GM19463 (cell line): ENCODE measurements around the gene GPR153.
"Not testable (repeated sequence)": the region's sequence is repeated elsewhere in the genome, so short reads cannot be mapped to it uniquely, and the experiment has no call there.

Source experiments
- ATAC-seq: cut with Tn5 transposase; IDR thresholded peaks from one replicate; pipeline ENCODE4 v1.9.1; 2021; ENCODE audit warnings: mild to moderate bottlenecking, moderate library complexity; ENCODE audit not compliant: unreplicated experiment

The GPR153 gene

DNA sequence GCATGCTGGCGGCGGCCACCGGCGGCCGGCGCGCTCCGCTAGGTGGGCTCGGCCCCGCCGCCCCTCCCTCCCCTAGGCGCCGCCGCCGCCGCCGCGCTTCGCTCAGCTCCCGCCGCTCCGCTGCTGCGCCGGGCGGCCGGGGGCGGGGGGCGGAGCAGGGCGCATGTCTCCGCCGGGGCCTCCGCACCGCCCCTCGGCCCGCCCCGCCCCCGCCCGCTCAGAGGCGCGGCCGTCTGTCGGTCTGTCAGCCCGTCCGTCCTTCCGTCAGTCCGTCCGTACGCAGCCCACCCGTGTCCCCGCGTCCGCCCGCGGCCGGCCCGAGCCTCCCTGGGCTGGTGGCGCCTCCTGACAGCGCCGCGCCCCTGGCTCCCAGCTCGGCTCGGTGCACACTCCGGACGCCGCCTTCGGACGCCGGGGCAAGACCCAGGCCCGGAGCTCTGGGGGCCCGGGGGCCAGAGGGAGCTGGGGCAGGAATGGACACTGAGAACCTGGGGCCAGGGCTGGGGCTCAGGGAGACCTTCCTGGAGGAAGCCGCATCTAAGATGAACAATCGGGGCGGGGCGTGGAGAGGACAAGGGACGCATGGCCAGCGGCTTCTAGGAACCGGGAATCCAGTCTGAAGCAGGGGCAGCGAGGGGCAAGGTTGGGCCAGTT is at the start of gene GPR153:
Gene GPR153, minus strand, starts transcription at position 138 of the 654 bp plus-strand sequence. CDS start 6,193 bp downstream, outside the sequence.
- no peak for ATAC-seq

DNA sequence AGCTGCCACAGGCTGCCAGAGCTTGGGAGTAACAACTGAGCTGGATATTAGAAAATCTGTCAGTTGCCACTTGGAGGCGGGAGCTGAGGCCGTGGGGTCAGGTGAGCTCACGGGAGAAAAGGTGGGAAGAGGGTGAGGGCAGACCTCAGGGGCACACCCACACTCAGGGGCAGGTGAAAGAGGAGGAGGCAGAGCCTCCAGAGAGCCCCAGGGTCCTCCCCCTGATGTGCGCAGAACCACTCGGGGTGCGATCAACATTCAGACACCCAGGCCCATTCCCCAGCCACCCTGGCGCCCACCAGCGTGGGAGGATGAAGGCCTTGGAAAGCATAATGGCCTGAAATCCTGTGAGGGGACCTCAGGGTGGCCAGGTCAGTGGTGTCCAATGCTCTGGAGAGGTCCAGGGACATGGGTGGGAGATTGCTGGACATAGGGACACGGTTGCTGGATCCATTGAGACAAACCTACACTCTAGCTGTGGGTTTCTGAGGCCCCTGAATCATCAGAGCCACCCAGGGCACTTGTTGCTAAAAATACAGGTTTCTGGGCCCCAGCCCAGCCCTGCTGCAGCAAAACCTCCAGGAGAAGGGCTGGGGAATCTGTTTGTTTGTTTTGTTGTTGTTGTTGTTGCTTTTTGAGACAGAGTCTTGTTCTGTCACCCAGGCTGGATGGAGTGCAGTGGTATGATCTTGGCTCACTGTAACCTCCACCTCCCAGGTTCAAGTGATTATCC is 49.4 kb upstream of the GPR153 start:
- ATAC-seq, result no peak

DNA sequence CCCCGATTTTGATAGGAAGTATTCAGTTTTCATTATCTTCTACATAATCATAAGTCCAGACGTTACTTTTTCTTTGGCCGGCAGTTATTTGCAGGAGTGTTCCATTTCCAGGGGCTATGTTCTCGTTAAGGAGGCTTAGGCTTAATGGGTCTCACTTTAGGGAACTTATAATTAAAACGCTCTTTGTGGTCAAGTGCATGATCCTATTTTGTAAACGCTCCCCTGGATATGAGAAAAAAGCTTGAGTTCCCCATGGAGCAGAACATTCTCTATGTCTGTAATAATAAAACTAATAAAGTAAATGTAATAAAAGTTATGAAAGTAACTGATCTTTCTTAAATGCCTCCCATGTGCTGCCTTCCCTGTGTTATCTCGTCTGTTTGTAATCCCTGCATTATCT is 48.7 kb upstream of the GPR153 start:
- ATAC-seq, result no peak

DNA sequence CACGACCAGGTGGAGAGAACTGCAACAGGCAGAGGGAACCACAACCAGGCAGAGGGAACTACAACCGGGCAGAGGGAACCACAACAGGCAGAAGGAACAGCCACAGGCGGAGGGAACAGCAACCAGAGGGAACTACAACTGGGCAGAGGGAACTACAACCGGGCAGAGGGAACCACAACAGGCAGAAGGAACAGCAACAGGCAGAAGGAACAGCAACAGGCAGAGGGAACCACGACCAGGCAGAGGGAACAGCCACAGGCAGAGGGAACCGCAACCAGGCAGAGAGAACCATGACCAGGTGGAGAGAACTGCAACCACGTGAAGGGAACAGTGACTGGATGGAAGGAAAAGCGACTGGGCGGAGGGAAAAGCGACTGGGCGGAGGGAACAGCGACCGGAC is 47.6 kb upstream of the GPR153 start:
- ATAC-seq, result no peak

DNA sequence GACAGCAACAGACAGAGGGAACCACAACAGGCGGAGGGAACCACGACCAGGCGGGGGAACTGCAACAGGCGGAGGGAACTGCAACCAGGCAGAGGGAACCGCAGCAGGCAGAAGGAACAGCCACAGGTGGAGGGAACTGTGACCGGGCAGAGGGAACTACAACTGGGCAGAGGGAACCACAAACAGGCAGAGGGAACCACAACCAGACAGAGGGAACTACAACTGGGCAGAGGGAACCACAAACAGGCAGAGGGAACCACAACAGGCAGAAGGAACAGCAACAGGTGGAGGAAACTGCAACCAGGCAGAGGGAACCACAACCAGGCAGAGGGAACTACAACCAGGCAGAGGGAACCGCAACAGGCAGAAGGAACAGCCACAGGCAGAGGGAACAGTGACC is 46.8 kb upstream of the GPR153 start:
- not testable (repeated sequence) for ATAC-seq

DNA sequence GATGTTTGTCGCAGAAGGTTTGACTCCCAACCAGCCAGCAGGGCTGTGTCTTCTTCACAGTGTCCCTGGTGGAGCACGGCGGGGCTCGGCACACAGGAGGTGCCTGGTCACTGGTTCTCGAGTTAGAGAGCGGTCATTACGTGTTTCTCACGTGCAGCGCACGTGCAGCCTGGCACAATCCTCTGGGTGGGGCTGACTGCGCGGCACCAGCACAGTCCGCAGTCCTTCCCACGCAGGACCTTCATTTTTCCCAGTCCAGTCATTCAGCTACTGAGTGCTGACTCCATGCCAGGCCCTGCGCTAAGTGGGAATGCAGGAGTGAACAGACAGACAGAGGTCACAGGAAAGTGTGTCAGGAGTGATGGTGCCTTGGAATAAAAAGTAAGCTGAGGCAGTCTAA is 46.2 kb upstream of the GPR153 start:
- no peak for ATAC-seq

DNA sequence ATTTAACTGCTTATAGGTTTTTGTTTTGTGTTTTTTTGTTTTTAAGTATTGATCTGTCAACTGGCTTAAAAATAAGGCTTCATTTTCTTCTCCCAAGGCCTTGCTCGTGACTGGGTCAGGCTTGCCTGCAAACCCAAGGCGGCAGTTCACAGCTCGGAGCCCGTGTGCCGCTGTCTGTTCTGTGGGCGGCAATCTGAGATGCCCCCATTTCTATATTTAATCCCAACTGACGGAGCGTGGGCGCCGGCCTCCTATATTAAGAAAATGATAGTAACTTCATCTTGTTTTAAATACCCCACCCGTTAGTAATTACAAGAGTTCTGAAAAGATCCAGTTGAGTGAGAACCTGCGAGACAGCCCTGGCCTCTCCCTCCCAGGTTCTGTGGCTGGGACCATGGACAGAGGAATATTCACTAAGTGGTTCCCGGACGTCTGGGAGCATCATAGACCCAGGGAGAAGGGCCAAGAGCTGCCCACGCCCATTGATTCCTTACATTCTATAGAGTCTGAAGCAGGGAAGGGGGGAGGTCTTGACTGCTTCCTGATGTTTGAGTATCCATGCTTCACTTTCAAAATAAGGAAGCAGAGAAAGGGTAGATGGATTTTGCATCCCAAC is 42.6 kb upstream of the GPR153 start:
- ATAC-seq, result no peak

DNA sequence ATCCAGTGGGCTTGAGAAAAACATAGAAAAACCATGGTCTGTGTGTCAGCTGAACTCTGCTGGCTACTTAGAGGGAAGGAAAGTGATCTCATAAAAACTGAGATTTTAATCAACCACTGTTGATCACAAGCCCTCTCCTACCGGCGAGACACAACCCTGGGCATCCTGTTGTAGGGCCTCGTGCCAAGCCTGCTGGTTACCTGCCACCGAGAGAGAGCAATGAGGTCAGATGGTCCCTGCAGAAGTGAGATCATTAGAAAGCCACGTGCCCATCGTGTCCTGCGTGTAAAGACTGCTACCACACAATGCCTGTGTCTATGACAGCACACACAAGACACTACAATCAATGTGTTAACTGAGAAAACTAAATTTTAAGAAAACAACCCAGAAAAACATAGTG is 41.7 kb upstream of the GPR153 start:
- ATAC-seq, result no peak

DNA sequence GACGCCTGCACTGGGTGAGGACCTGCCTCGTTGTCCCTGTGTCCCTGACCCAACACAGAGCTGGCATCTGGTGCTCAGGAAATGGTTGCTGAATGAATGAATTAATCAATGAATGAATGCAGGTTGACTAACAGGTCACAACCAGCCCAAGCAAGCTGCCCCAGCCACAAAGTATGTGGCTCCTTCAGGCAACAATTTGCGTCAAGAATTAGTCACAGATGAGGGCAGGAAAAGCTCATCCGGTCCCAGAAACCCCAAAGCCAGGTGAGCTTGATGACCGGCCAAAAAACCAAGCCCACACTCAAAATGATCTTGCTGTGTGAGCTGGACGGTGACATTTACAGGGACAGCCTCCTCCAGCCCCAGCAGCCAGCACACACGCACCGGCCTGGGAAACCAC is 40.6 kb upstream of the GPR153 start:
- ATAC-seq, result no peak

DNA sequence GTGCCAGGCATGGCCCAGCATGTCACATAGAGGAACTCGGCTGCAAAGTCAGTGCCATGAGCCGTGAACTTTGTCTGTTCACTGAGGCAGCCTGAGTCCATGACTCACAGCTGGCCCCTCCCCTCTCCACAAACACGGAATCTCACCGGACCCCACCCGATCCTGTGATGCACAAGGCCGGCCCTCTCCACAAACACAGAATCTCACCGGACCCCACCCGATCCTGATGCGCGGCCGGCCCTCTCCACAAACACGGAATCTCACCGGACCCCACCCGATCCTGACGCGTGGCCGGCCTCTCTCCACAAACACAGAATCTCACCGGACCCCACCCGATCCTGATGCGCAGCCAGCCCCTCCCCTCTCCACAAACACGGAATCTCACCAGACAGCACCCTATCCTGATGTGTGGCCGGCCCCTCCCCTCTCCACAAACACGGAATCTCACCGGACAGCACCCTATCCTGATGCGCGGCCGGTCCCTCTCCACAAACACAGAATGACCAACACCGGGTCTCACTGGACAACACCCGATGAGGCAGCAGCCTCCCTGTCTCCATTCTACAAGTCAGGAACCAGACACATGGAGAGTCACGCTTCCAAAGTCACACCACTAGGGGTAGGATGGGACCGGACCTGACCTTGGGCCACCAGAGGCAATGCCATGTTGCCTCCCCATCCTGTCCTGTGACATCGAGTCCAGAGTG is 39.6 kb upstream of the GPR153 start:
- ATAC-seq, result no peak

DNA sequence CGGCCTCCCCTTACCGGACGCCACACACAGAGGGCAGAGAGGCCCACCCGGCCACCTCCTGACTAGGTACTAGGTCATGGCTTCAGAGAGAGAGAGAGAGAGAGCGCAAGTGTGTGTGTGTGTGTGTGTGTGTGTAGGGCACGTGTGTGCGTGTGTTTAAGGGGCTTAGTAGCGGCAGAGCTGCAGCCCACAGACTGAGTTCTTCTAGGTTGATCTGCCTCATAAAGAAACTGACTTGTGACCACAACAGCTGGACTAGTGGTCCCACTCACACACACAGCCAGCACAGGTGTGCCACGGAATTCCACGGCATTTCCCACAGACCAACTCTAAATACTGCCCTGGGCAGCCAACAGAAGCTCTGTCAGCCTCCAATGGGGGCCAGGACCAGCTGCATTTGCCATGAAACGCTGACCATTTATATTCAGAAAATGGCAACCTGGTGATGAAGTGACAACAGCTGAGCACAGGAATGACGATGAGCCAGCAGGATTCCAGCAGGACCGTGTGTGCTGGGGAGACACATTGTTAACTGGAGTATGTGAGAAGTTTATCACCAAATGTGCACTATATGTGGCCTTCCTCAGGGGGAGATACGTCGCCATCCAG is 38.8 kb upstream of the GPR153 start:
- no peak for ATAC-seq

DNA sequence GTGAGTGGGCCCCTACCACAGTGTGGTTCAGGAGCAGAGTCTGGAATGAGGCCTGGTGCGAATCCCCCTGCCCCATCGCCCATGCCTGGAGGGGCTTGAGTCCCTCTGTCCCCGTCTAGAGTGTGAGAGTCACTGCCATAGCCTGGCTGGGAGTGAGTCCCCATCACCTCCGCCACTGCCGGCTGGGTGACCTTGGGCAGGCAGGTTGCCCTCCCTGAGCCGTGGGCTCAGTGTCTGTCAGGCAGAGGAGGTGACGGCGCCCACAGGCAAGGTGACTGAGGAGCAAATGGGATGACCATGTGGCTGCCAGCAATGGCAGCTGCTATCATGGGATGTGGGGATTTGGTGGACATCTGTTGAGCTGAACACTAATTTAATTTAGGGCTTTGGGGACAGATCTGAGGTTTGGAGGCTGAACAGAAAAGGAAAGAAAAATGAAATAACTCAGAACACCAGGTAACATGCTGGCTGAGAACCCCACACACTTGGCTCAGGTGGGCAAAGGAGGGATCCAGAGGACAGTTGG is 38.1 kb upstream of the GPR153 start:
- ATAC-seq, result no peak

DNA sequence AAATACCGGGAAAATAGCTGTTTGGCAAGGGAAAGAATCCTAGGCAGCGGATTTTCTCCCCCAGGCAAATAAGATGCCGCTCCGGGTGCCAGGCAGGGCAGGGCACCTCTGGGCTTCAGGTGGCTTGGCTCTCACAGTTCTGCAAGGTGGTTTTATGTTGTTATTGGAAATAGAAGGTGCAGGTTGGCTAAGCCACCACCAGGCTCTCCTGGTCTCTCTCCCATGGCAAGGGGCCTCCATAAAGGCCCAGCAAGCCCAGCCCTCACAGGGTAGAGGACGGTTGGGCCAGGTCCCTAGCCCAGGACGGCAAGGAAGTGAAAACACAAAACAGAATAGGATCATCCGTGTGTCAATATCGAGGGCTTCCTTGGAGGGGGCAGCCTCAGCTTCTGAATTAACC is 37.6 kb upstream of the GPR153 start:
- ATAC-seq, result no peak

DNA sequence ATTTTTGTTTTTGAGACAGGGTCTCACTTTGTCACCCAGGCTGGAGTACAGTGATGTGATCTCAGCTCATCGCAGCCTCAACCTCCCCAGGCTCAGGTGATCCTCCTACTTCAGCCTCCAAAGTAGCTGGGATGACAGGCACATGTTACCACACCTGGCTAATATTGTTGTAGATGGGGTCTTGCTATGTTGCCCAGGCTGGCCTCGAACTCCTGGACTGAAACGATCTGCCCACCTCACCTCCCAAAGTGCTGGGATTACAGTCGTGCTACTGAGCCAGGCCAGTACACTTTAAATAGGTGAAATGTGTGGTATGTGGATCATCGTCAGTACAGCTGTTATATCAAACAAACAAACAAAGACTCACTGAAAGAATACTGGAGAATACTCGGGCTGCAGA is 35.0 kb upstream of the GPR153 start:
- ATAC-seq, result no peak

DNA sequence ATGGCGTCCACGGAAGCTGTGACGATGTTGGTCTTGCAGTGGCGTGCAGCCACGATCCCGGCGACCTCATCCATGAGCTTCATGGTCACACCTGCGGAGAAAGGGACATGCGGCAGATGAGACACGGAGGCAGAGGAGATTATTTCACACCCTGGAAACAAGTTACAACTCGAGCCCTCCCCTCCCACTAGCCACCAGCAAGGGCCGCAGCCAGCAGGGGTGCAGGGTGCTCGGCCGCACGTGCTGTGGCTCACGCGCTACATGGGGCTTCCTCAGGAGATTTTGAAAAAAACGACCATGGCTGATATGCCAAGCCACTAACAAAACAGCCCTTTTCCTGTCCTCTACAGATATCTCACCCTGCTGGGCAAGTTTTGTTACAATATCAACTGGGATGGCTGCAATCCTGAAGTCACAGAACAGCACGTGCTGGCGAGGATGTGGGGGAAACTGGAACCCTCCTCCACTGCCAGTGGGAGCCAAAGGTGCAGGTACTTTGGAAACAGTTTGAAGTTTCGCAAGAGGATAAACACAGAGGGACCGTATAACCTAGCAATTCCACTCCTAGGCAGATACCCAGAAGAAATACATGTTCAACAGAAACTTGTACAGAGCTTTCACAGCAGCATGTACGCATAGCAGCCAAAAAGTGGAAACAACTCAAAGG is 34.1 kb upstream of the GPR153 start:
- ATAC-seq, result no peak

DNA sequence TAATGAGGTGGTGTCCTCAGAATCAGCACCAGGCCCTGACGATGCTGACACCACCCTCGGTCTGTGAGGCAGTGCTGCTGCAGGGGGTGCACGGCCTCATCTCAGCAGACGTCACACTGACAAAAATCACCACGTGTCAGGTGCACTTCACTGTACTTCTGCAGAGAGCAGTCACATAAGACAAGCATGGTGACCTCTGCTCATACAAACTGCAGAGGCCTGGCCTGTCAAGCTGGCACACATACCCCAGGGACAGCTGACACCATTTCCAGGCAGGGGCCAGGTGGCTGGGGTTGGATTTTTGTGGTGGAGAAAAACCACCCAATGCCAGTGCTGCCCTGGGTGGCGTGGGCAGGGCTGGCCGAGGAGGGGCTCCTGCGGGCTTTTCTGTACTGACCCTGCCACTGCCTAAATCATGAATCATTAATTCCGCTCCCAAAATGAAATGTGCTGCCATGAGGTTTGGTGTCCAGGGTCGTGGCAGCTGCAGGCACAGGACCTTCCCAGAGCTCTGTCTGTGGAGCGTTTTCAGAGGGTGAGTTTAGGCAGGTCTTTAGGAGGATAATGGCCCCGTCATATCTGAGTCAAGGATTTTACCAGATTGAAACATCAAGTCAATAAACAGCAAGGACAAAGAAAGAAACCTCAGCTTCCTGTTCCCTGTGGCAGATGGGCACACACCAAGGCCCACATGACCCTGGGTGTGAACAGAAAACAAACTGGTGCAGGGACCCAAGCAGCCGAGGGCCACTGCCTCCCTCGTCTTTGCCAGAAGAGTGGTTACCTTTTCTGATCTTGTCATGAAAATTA is 33.4 kb upstream of the GPR153 start:
- ATAC-seq, result no peak

DNA sequence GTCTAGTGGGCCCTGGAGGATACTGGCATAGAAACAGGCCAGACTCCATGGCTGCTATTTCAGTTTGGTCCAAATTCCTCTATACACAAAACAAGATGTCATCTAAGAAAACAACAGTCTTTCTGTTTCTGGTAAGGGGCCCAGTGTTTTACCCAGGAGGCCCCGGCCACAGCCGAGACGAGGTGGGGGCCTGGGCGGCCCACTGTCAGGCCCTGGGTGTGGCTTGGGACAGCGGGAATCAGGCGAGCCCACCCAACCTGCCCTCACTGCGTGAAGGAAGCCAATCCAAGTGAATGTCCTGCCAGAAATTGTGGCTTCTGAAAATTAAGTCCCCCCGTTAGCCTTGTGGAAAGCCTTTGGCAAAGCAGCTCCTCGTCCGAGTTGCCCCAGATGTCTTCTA is 31.2 kb upstream of the GPR153 start:
- no peak for ATAC-seq

DNA sequence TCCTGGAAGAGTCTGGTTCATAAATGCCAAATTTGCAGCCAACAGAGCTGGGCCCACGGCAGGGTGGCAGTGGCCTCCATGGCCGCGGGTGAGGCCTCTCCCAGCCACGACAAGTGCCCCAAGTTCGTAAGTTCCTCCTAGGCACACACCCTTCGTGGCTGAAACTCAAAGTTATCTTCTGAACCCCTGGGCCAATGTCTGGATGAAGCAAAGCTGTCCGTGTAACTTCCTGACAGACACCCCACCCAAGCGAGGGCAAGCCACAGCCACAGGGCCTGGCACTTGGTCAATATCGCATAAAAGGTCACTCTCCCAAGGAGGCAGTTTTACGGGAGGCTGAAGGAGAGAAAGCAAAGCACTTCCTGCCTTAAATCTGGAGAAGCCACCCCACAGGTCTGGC is 27.8 kb upstream of the GPR153 start:
- no peak for ATAC-seq

DNA sequence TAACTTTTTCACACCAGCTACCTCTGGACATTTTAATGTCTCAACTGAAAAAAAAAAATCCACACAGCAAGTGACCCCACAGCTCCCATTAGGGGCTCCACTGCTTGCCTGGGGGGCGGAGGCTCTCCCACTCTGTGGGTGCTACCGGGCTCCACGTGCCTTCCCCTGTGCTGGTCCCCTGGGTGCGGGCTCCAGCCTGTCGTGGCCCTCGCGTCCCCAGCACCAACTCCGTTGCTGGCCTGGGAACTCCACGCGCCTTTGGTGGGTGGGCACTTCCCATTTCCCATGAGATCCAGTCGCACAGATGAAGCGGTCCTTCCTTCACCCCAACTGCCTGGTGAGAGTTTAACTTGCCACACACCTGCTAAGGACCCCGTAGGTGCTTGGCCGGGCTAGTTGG is 27.1 kb upstream of the GPR153 start:
- ATAC-seq, result no peak

DNA sequence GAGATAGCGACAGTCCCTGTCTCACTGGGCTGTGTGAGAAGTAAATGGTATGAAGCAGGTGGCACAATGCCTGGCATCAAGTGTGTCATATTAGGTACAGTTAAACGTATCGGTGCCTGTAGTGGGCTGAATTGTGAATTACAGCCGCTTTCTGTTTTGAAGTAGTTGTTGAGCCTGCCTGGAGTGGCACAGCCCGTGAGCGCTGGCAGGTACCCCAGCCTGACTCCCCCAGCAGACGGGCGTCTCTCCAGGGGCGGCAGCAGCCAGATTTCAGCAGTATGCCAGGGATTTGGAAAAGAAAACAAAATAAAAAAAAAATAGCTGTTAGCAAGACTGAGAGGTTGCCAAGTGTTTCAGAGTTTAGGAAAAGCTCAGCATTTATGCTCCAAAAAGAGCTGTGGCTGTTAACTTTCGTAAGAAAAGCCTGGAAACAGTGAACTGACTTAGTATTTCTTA is 26.6 kb upstream of the GPR153 start:
- no peak for ATAC-seq
